ENCODE measurements around the gene NTN4. TPM values are rescaled to one million over a fixed set of nuclear protein-coding genes. Genes with fewer than 3 reads are reported as not detected.

NTN4 gene
- total RNA-seq, 4 donors from 2014 or later, result 5.0 to 22.5 (median 12.4) TPM

DNA sequence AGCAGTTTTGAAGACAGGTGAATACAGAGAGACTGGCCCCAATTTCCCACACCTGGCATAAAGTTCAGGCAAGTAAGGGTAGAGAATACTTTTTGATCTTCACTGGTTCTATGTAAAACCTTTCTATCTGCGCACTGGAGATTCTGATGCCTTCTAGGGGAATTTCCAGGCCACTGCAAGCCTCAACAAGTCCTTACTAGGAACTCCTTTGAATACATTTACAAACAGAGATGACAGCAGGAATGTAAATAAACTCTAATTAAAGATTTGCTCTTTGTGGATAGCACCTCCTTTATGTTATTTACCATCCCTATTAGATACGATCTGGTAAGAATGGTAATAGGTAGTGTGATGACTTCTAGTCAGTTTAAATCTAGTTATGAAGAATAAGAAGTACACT, 69.2 kb downstream of the NTN4 start:
- intact Hi-C loops (cut with DNase I), result no loop called here
- TF ChIP-seq POLR2A (IDR thresholded peaks at IDR 0.05), result no peak
- TF ChIP-seq, protein P1, sequence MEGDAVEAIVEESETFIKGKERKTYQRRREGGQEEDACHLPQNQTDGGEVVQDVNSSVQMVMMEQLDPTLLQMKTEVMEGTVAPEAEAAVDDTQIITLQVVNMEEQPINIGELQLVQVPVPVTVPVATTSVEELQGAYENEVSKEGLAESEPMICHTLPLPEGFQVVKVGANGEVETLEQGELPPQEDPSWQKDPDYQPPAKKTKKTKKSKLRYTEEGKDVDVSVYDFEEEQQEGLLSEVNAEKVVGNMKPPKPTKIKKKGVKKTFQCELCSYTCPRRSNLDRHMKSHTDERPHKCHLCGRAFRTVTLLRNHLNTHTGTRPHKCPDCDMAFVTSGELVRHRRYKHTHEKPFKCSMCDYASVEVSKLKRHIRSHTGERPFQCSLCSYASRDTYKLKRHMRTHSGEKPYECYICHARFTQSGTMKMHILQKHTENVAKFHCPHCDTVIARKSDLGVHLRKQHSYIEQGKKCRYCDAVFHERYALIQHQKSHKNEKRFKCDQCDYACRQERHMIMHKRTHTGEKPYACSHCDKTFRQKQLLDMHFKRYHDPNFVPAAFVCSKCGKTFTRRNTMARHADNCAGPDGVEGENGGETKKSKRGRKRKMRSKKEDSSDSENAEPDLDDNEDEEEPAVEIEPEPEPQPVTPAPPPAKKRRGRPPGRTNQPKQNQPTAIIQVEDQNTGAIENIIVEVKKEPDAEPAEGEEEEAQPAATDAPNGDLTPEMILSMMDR (IDR thresholded peaks at IDR 0.05), result peak in 2 of 6 experiments; percentile 9 to 32
- Histone ChIP-seq H3K4me1 (peaks cover 0 to 21% (median 12%) of the 10 kb centered on the region in 3 donors), H3K9me3 (no peaks in the 10 kb centered on the region), H3K27ac (no peak overlapping the region), H3K36me3 (no peaks in the 10 kb centered on the region), H3K4me3 (no peak overlapping the region), H3K27me3 (no peaks in the 10 kb centered on the region)
- DNase-seq, result no peak
- 24 to 40% methylated on average over 2 of the region's 2 CpGs for WGBS, 2 donors

DNA sequence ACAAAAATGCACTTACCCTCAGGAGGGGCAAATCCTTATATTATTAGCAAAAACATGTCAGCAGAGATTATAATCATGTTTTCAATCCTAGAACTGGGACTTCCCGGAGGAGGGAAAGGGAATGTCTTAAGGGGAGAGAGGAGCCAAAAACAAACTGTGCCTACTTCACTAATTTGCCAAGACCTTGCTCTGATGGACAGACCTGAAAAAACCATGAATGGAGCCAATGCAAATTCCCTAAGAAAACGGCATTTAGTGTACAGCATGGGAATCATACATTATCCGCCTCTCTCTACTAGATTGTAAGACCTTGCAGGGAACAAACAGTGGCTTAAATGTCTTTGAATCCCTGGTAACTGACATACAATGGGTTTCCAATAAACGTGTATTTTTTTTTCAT, 70.4 kb downstream of the NTN4 start:
- no peaks in the 10 kb centered on the region for H3K9me3 ChIP-seq
- no peak overlapping the region for H3K27ac ChIP-seq
- no peak for TF ChIP-seq POLR2A (IDR thresholded peaks at IDR 0.05)
- TF ChIP-seq, protein P1 (IDR thresholded peaks at IDR 0.05), result no peak
- no peak for DNase-seq
- intact Hi-C loops (cut with DNase I), result no loop called here
- peaks cover 0 to 21% (median 12%) of the 10 kb centered on the region in 3 donors for H3K4me1 ChIP-seq
- no peak overlapping the region for H3K4me3 ChIP-seq
- H3K36me3 ChIP-seq, result no peaks in the 10 kb centered on the region
- no peaks in the 10 kb centered on the region for H3K27me3 ChIP-seq
- 61 to 75% methylated on average over 4 of the region's 4 CpGs for WGBS, 2 donors

DNA sequence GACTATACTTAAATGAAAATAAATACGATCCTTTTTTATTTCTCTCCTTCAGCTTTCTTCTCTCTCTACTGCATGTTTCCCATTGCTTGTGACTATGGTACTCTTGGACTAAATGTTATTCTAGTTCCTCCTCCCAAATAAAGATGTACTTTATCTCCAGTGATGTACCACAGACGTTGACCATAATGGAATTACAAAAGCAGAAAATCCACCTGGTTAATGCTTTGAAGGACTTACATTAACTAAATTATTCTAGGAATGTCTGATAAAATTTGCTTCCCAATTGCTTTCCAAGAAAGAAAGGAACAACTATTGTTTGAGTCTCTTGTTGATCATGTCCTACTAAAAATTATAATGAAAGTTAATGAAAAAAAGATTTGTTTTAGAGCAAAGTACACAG, 71.8 kb downstream of the NTN4 start:
- Histone ChIP-seq H3K4me3 (no peak overlapping the region), H3K27me3 (no peaks in the 10 kb centered on the region), H3K9me3 (no peaks in the 10 kb centered on the region), H3K36me3 (no peaks in the 10 kb centered on the region), H3K27ac (no peak overlapping the region), H3K4me1 (peaks cover 0 to 21% (median 12%) of the 10 kb centered on the region in 3 donors)
- no peak for DNase-seq
- TF ChIP-seq, protein P1 (IDR thresholded peaks at IDR 0.05), result no peak
- WGBS, 2 donors, result 63 to 67% methylated on average over 2 of the region's 2 CpGs
- intact Hi-C loops (cut with DNase I), result no loop called here

DNA sequence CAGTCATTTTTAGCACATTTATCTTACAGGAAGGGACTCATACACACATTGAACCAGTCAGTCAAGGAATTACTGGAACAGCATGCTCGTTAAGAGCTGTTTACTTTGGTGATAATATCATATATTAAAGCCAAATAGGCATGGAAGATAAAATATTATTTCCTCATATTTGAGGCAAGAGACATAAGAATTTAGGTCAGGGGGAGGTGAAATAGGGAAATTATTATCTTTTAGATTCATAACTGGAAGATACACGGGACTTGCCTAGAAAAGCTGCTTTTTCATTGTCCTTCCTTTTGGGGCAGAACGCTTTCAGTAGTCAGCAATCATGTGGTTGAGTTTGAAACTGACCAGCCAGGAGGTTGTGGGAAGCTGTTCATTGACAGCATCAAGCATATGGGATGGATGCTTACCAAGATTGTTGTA, 72.5 kb downstream of the NTN4 start:
- Histone ChIP-seq H3K27ac (no peak overlapping the region), H3K9me3 (no peaks in the 10 kb centered on the region), H3K4me3 (no peak overlapping the region), H3K27me3 (no peaks in the 10 kb centered on the region), H3K4me1 (peaks cover 0 to 21% (median 12%) of the 10 kb centered on the region in 3 donors), H3K36me3 (no peaks in the 10 kb centered on the region)
- WGBS, 2 donors, result 62 to 72% methylated on average over 3 of the region's 3 CpGs
- TF ChIP-seq, protein P1 (IDR thresholded peaks at IDR 0.05), result no peak
- TF ChIP-seq POLR2A (IDR thresholded peaks at IDR 0.05), result no peak
- DNase-seq, result no peak
- intact Hi-C loops (cut with DNase I), result no loop called here

DNA sequence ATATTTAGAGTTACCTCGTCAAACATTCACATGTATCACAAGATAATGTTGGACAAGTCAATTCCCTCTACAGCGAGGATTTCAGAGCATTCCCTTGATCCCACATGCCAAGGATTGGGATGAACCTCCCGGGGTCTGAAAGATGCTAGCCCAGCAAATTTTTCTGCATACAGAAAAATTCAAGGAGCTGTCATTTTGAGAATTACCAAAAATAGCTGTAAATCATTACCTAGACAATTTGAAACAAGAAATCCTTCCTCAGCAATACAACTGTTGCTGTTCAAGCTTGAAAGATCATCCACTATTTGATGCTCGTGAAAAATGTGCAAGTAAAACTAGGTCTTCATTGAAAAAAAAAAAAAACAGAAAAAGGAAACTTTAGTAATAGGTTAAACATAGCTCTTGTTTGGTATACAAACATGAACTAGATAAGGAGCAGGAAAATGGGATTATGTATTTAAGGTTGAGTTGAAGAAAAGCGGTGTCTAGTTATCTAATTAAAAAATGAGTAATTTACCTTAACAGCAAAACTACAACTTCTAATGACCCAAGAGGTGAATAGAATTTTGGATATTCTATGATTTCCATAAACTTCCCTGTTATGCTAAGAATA, 73.1 kb downstream of the NTN4 start:
- Histone ChIP-seq H3K4me1 (peaks cover 0 to 21% (median 12%) of the 10 kb centered on the region in 3 donors), H3K36me3 (no peaks in the 10 kb centered on the region), H3K27me3 (no peaks in the 10 kb centered on the region), H3K9me3 (no peaks in the 10 kb centered on the region), H3K27ac (no peak overlapping the region), H3K4me3 (no peak overlapping the region)
- no peak for DNase-seq
- WGBS, 2 donors, result 92 to 93% methylated on average over 5 of the region's 5 CpGs
- TF ChIP-seq, protein P1 (IDR thresholded peaks at IDR 0.05), result no peak
- no peak for TF ChIP-seq POLR2A (IDR thresholded peaks at IDR 0.05)
- intact Hi-C loops (cut with DNase I), result no loop called here

Data from esophagus squamous epithelium (tissue), 5 donors.